Activated naive CD4-positive, alpha-beta T cell treated with anti-CD3 and anti-CD28 coated beads for 36 hours (primary cell): ENCODE measurements around the gene CARD14. TPM values are rescaled to one million over a fixed set of nuclear protein-coding genes. Genes with fewer than 3 reads are reported as not detected.

Experiments used
- CTCF ChIA-PET: fragments of 350-600 bp; sonication (Branson Sonifier 250); formaldehyde crosslinking; loops from one replicate; lab custom pipeline; 2021; ENCODE audit warnings: antibody characterized with exemption; lab: Charles Lee
- DNase-seq: peaks from one replicate; pipeline ENCODE4 v3.0.0-alpha.2; 2020
- H3K27ac Mint-ChIP-seq: one replicate; pipeline ENCODE4 v1.8.0; 2021; ENCODE audit warnings: mild to moderate bottlenecking, mixed read lengths
- H3K27me3 Mint-ChIP-seq: one replicate; pipeline ENCODE4 v1.8.0; 2021; ENCODE audit warnings: low read depth, mixed read lengths
- H3K36me3 Mint-ChIP-seq: one replicate; pipeline ENCODE4 v1.8.0; 2021; ENCODE audit warnings: low read depth, mixed read lengths
- H3K4me1 Mint-ChIP-seq: one replicate; pipeline ENCODE4 v1.8.0; 2021; ENCODE audit warnings: low read depth, mixed read lengths
- H3K4me3 Mint-ChIP-seq: one replicate; pipeline ENCODE4 v1.8.0; 2021; ENCODE audit warnings: mild to moderate bottlenecking, moderate library complexity, mixed read lengths
- H3K9me3 Mint-ChIP-seq: one replicate; pipeline ENCODE4 v1.8.0; 2021; ENCODE audit warnings: mixed read lengths
- intact Hi-C: fragments of 100-400 bp; cut with micrococcal nuclease; formaldehyde crosslinking; loops from one replicate; pipeline ENCODE4 v1.15.1; 2023
- total RNA-seq, 2 experiments: library from RNA; stranded (reverse); gene quantifications; one replicate each; pipeline ENCODE4 v1.2.3, GENCODE V29; 2021

Gene CARD14
- total RNA-seq: not detected

DNA sequence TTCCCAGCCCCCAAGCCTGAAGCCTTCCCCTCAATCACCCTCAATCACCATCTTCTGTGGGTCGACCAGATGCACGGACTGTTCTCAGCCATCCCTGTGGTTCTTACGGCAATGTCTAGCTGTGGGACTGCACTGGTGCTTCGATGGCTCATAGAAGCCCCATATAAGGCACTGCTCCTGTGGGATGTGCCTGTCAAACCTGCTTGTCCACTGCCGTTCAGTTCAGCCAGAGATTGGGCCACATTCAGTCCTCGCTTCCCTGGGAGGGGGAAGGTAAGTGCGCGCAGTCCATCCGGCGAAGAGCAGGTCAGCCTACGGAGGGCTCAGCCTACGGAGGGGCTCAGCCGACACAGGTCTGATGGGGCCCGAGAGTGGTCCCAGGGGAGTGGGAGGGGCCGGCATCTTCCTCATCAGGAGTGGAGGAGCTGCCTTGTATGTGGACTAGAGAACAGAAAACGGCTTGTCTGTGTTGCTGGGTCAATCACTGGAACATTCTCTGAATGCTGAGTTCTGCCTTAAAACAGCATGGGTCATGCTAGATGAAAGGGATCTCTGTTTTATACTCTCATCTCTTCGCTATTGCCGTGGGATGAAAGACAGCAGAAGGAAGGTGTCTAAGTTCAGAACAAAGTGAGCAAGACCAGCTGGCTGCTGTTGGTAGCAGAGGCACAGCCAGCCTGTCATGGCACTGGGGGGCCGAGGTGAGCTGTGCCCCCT, at the start of gene CARD14:
Gene CARD14, plus strand, starts transcription at position 247 of the 717 bp plus-strand sequence. CDS start 11,409 bp downstream, outside the sequence.
- H3K4me3 Mint-ChIP-seq: no peak within 1 kb of the TSS
- no peaks in the 10 kb centered on the region for H3K27me3 Mint-ChIP-seq
- no peak within 1 kb of the TSS for H3K27ac Mint-ChIP-seq
- H3K36me3 Mint-ChIP-seq: no peaks in the 10 kb centered on the region
- CTCF ChIA-PET: no interaction called here
- H3K4me1 Mint-ChIP-seq: no peaks in the 10 kb centered on the region
- intact Hi-C loops: no loop called here
- no peak for DNase-seq
- no peaks in the 10 kb centered on the region for H3K9me3 Mint-ChIP-seq

DNA sequence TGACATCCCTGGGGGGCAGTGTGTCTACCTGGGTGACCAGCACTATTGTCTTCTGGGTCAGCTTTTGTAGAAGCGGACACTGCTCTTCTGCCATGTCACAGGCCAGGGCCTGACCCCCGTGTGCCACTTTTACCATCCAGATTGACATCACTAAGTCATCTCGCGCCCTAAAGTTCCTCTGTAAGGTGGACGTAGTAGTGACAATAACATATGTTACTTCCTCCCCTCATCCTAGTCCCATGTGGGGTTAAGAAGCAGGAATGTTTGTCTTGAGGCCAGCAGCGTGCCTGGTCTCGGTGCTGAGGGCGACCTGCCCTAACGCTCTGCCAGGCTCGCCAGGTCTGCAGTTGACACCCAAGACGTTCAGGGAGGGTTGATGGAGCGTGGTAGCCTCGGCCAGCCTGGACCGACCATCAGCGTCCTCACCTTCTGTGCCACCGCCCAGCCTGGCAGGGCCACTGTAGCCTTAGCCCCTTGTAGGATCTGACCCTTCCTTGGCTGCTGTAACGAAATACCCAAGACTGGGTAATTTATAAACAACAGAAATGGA, 47.7 kb upstream of the CARD14 start:
- no peaks in the 10 kb centered on the region for H3K36me3 Mint-ChIP-seq
- H3K27ac Mint-ChIP-seq: no peak overlapping the region
- H3K4me1 Mint-ChIP-seq: no peaks in the 10 kb centered on the region
- DNase-seq: no peak
- CTCF ChIA-PET: interaction anchor here (0.6 kb wide), 1 partner anchor 18 kb away, joined by 5 read pairs; no protein-coding TSS in a partner anchor
- H3K27me3 Mint-ChIP-seq: peaks cover 3% of the 10 kb centered on the region
- intact Hi-C loops: no loop called here
- no peak overlapping the region for H3K4me3 Mint-ChIP-seq
- H3K9me3 Mint-ChIP-seq: no peaks in the 10 kb centered on the region

- H3K27me3 Mint-ChIP-seq: peaks cover 3% of the 10 kb centered on the region
- no peak for DNase-seq
- no peaks in the 10 kb centered on the region for H3K36me3 Mint-ChIP-seq
- H3K27ac Mint-ChIP-seq: no peak overlapping the region
- H3K4me3 Mint-ChIP-seq: no peak overlapping the region
- intact Hi-C loops: no loop called here
- H3K9me3 Mint-ChIP-seq: no peaks in the 10 kb centered on the region
- CTCF ChIA-PET: interaction anchor here (0.7 kb wide), 1 partner anchor 41 kb away, joined by 3 read pairs; no protein-coding TSS in a partner anchor
- H3K4me1 Mint-ChIP-seq: no peaks in the 10 kb centered on the region
Observed at GRCh38 chr17:80122926-80123505, 46.8 kb upstream of the CARD14 start.

DNA sequence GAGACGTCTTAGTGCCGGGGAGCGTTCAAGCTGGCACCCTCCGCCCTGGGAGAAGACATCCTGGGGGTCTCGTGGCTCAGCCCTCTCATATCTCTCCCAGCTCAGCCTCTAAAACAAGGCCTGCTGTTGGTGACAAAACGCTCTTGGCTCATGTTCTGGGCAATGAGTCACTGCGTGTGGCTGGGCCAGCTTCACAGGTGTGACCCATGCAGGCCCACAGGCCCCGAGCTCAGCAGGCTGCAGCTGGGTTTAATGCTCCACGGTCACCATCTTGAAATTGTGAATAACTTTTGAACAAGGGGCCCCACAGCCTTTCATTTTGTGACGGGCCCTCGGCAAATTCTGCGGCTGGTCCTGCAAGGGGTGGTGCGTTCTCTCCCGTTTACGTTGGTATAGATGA, 46.0 kb upstream of the CARD14 start:
- Mint-ChIP-seq H3K36me3 (no peaks in the 10 kb centered on the region), H3K4me1 (no peaks in the 10 kb centered on the region), H3K27me3 (peaks cover 3% of the 10 kb centered on the region), H3K9me3 (no peaks in the 10 kb centered on the region), H3K27ac (no peak overlapping the region), H3K4me3 (no peak overlapping the region)
- DNase-seq: no peak
- intact Hi-C loops: no loop called here
- CTCF ChIA-PET: interaction anchor here (1.3 kb wide), 1 partner anchor 22 kb away, joined by 3 read pairs; the partner anchor contains the start of gene GAA

DNA sequence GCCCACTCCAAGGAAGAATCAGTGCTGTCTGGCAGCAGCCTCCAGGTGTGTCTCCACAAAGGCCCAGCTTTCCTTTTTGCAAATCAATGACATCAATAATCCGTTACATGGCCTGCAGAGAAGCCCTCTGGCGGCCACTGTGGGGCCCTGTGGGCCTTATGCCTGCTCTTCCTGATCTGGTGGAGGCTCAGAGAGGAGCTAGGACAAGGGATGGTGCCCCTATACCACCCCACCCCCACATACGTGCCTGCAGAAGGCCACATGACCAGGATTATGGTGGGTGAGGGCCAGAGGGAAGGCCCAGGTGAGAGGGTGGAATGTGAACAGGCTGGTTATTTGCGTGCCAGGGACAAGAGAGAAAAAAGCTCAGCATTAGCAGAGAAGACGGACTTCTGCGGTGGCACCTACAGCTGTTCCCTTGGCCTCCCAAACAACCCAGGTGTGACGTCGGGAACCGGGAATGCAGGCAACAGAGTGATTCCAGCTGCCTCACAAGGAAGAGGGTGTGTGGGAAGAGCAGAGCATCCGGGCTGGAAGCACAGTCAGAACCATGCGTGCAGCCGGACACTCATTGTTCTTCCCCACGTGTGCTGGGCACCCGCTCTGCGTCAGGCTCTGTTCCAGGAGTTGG, 45.4 kb upstream of the CARD14 start:
- no peaks in the 10 kb centered on the region for H3K9me3 Mint-ChIP-seq
- DNase-seq: no peak
- CTCF ChIA-PET: interaction anchor here (1.3 kb wide), 1 partner anchor 23 kb away, joined by 3 read pairs; the partner anchor contains the start of gene GAA
- no peak overlapping the region for H3K4me3 Mint-ChIP-seq
- no peaks in the 10 kb centered on the region for H3K4me1 Mint-ChIP-seq
- H3K27me3 Mint-ChIP-seq: peaks cover 5% of the 10 kb centered on the region
- intact Hi-C loops: no loop called here
- no peak overlapping the region for H3K27ac Mint-ChIP-seq
- no peaks in the 10 kb centered on the region for H3K36me3 Mint-ChIP-seq

GRCh38 chr17:80125656-80126448, 44.0 kb upstream of the CARD14 start:
- no peak overlapping the region for H3K4me3 Mint-ChIP-seq
- H3K9me3 Mint-ChIP-seq: no peaks in the 10 kb centered on the region
- DNase-seq: no peak
- H3K27ac Mint-ChIP-seq: no peak overlapping the region
- no peaks in the 10 kb centered on the region for H3K36me3 Mint-ChIP-seq
- no peaks in the 10 kb centered on the region for H3K4me1 Mint-ChIP-seq
- intact Hi-C loops: no loop called here
- CTCF ChIA-PET: no interaction called here
- peaks cover 5% of the 10 kb centered on the region for H3K27me3 Mint-ChIP-seq

- CTCF ChIA-PET: no interaction called here
- H3K27me3 Mint-ChIP-seq: peaks cover 5% of the 10 kb centered on the region
- no peak for DNase-seq
- H3K9me3 Mint-ChIP-seq: no peaks in the 10 kb centered on the region
- H3K27ac Mint-ChIP-seq: no peak overlapping the region
- H3K4me1 Mint-ChIP-seq: no peaks in the 10 kb centered on the region
- intact Hi-C loops: no loop called here
- H3K36me3 Mint-ChIP-seq: no peaks in the 10 kb centered on the region
- H3K4me3 Mint-ChIP-seq: no peak overlapping the region
Observed at GRCh38 chr17:80126449-80126715, 43.4 kb upstream of the CARD14 start.

GRCh38 chr17:80129006-80129565, 40.7 kb upstream of the CARD14 start:
- intact Hi-C loops: no loop called here
- Mint-ChIP-seq H3K27ac (no peak overlapping the region), H3K27me3 (peaks cover 5% of the 10 kb centered on the region), H3K36me3 (peaks cover 16% of the 10 kb centered on the region), H3K4me1 (no peaks in the 10 kb centered on the region), H3K4me3 (no peak overlapping the region), H3K9me3 (no peaks in the 10 kb centered on the region)
- CTCF ChIA-PET: interaction anchor here (0.9 to 1.5 kb wide), 2 partner anchors 28 to 46 kb away, joined by 3 to 6 read pairs; partner anchors contain the start of gene GAA
- DNase-seq: no peak

- no peak overlapping the region for H3K4me3 Mint-ChIP-seq
- peaks cover 28% of the 10 kb centered on the region for H3K36me3 Mint-ChIP-seq
- intact Hi-C loops: no loop called here
- H3K4me1 Mint-ChIP-seq: no peaks in the 10 kb centered on the region
- CTCF ChIA-PET: no interaction called here
- no peak overlapping the region for H3K27ac Mint-ChIP-seq
- DNase-seq: no peak
- no peaks in the 10 kb centered on the region for H3K9me3 Mint-ChIP-seq
- peaks cover 2% of the 10 kb centered on the region for H3K27me3 Mint-ChIP-seq
Observed at GRCh38 chr17:80130992-80131391, 38.8 kb upstream of the CARD14 start.

DNA sequence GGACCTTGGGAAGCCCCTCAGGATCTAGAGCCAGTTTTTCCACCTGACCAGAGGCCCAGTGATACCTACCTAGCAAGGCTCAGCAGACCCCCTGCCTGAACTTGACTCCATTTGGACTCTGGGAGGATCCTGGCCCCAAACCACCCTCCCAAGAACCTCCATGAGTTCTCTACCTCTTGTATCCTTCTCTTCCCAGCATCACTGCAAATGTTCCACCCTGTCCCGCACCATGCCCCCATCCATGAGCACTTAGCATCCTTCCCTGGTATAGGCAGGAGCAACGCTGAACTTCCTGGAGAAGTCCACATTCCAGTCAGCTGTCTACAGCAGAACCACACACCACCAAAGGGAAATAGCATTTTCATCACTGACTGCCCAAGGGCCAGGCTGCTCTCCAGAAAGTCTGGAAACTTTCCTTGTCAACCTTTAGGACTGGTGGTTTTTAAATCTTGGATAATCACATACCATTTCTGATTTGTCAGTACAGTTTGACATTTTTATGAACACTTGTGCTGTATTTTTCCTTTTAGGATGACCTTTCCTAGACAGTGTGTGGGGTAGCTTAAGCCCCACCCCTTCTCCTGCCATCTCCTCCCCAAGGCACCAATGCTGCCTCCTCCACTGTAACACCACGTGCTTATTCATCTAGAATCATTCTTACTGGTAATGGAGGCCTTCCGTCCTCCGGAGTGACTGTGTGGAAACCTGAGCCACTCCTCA, 36.8 kb upstream of the CARD14 start:
- DNase-seq: no peak
- Mint-ChIP-seq H3K27me3 (peaks cover 2% of the 10 kb centered on the region), H3K4me3 (no peak overlapping the region), H3K9me3 (no peaks in the 10 kb centered on the region), H3K36me3 (peaks cover 41% of the 10 kb centered on the region), H3K4me1 (no peaks in the 10 kb centered on the region), H3K27ac (no peak overlapping the region)
- intact Hi-C loops: no loop called here
- CTCF ChIA-PET: interaction anchor here (1.3 kb wide), 1 partner anchor 9 kb away, joined by 3 read pairs; no protein-coding TSS in a partner anchor

- intact Hi-C loops: no loop called here
- no peak overlapping the region for H3K4me3 Mint-ChIP-seq
- H3K4me1 Mint-ChIP-seq: no peaks in the 10 kb centered on the region
- H3K27ac Mint-ChIP-seq: no peak overlapping the region
- peaks cover 2% of the 10 kb centered on the region for H3K27me3 Mint-ChIP-seq
- CTCF ChIA-PET: interaction anchor here (1.3 kb wide), 1 partner anchor 9 kb away, joined by 3 read pairs; no protein-coding TSS in a partner anchor
- no peaks in the 10 kb centered on the region for H3K9me3 Mint-ChIP-seq
- peaks cover 47% of the 10 kb centered on the region for H3K36me3 Mint-ChIP-seq
- DNase-seq: no peak
Observed at GRCh38 chr17:80133626-80133970, 36.2 kb upstream of the CARD14 start.
